ENCODE data around the gene PHACTR3. TPM values are rescaled to one million over a fixed set of nuclear protein-coding genes. Genes with fewer than 3 reads are reported as not detected.

The PHACTR3 gene
- total RNA-seq, 1 experiment from 2014 or later, result 0.10 TPM

DNA sequence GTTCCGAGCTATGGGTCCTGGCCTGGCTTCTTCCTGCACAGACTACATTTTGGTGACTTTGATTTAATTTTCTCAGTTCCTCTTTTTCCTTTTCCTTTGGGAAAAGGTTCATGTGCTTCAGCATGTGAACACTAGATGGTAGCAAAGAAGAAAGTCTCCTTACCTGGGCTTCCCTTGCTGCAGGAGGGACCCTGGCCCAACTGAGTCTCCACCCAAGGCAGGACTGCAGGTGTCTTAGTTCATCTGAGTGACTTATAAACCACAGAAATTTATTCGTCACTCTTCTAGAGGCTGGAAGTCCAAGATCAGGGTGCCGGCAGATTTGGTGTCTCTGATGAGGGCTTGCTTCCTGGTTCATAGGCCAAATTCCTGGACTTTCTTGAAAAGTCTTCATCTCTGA is 165.9 kb downstream of the PHACTR3 start:
- TF ChIP-seq TCF7L2 (IDR thresholded peaks at IDR 0.05; ENCODE audit: low read depth, low read length) (no peak), POLR2AphosphoS5 (IDR thresholded peaks at IDR 0.05; ENCODE audit: low read depth, low read length) (no peak), SIN3A (IDR thresholded peaks at IDR 0.05; ENCODE audit: borderline replicate concordance, insufficient read depth, low read depth, low read length) (no peak)
- TF ChIP-seq, protein P1, sequence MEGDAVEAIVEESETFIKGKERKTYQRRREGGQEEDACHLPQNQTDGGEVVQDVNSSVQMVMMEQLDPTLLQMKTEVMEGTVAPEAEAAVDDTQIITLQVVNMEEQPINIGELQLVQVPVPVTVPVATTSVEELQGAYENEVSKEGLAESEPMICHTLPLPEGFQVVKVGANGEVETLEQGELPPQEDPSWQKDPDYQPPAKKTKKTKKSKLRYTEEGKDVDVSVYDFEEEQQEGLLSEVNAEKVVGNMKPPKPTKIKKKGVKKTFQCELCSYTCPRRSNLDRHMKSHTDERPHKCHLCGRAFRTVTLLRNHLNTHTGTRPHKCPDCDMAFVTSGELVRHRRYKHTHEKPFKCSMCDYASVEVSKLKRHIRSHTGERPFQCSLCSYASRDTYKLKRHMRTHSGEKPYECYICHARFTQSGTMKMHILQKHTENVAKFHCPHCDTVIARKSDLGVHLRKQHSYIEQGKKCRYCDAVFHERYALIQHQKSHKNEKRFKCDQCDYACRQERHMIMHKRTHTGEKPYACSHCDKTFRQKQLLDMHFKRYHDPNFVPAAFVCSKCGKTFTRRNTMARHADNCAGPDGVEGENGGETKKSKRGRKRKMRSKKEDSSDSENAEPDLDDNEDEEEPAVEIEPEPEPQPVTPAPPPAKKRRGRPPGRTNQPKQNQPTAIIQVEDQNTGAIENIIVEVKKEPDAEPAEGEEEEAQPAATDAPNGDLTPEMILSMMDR (IDR thresholded peaks at IDR 0.05), result no peak; the same call in 1 of the 2 replicates
- TF ChIP-seq, protein P2, sequence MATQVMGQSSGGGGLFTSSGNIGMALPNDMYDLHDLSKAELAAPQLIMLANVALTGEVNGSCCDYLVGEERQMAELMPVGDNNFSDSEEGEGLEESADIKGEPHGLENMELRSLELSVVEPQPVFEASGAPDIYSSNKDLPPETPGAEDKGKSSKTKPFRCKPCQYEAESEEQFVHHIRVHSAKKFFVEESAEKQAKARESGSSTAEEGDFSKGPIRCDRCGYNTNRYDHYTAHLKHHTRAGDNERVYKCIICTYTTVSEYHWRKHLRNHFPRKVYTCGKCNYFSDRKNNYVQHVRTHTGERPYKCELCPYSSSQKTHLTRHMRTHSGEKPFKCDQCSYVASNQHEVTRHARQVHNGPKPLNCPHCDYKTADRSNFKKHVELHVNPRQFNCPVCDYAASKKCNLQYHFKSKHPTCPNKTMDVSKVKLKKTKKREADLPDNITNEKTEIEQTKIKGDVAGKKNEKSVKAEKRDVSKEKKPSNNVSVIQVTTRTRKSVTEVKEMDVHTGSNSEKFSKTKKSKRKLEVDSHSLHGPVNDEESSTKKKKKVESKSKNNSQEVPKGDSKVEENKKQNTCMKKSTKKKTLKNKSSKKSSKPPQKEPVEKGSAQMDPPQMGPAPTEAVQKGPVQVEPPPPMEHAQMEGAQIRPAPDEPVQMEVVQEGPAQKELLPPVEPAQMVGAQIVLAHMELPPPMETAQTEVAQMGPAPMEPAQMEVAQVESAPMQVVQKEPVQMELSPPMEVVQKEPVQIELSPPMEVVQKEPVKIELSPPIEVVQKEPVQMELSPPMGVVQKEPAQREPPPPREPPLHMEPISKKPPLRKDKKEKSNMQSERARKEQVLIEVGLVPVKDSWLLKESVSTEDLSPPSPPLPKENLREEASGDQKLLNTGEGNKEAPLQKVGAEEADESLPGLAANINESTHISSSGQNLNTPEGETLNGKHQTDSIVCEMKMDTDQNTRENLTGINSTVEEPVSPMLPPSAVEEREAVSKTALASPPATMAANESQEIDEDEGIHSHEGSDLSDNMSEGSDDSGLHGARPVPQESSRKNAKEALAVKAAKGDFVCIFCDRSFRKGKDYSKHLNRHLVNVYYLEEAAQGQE (IDR thresholded peaks at IDR 0.05; ENCODE audit: insufficient read depth in 1 of 2, low read depth in 2 of 2, low read length in 1 of 2), result no peak
- in situ Hi-C loops (cut with HindIII; ENCODE audit: low pct_unique_long_range_greater_than_20kb, low sequenced_read_pairs), result no loop called here
- BruUV-seq (replicated peaks), result no TSS peak

DNA sequence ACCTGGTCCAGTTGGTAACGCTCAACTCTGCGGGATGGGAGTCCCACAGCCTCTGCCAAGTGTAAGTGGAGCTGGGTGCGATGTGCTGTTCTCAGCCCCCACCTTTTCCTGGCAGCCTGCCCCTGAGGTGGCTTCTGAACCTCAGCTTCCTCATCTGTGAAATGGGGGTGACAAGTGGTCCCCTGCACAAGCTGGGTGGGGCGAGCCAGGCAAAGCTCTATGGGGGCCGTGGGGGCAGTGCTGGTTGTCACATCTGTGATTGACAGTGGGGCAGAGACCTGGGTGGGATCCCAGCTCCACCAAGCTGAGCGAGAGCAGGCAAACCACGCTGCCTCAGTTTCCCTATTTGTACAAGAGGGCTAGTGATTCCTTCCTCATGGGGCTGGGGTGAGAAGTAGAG is 166.5 kb downstream of the PHACTR3 start:
- DNase-seq (ENCODE audit: low read depth, low spot score), result no peak
- TF ChIP-seq POLR2AphosphoS5 (IDR thresholded peaks at IDR 0.05; ENCODE audit: low read depth, low read length), result no peak
- no peak for TF ChIP-seq SIN3A (IDR thresholded peaks at IDR 0.05; ENCODE audit: borderline replicate concordance, insufficient read depth, low read depth, low read length)
- no peak for TF ChIP-seq TCF7L2 (IDR thresholded peaks at IDR 0.05; ENCODE audit: low read depth, low read length)
- TF ChIP-seq, protein P1 (IDR thresholded peaks at IDR 0.05), result no peak
- TF ChIP-seq, protein P2 (IDR thresholded peaks at IDR 0.05; ENCODE audit: insufficient read depth in 1 of 2, low read depth in 2 of 2, low read length in 1 of 2), result no peak
- Histone ChIP-seq H3K9me3 (ENCODE audit: control insufficient read depth, insufficient read depth, low read depth, low read length) (no peaks in the 10 kb centered on the region), H3K27me3 (ENCODE audit: control insufficient read depth, insufficient read depth, low read length) (no peaks in the 10 kb centered on the region; the same call in 1 of the 2 replicates), H3K4me1 (ENCODE audit: control insufficient read depth, insufficient read depth, low read length) (no peaks in the 10 kb centered on the region), H3K27ac (ENCODE audit: low read length) (no peak overlapping the region), H3K36me3 (ENCODE audit: control insufficient read depth, insufficient read depth, low read length) (no peaks in the 10 kb centered on the region), H3K4me3 (ENCODE audit: low read depth in 2 of 2, low read length in 2 of 2) (no peak overlapping the region)
- ChIA-PET CTCF (no interaction called here), POLR2A (no interaction called here)
- intact Hi-C loops (cut with micrococcal nuclease; ENCODE audit: unreplicated experiment), result no loop called here
- in situ Hi-C loops (cut with HindIII; ENCODE audit: low pct_unique_long_range_greater_than_20kb, low sequenced_read_pairs), result no loop called here
- no peak for ATAC-seq
- BruUV-seq (replicated peaks), result no TSS peak

More for the DNA sequence above, 165.9 kb downstream of the PHACTR3 start:
- Histone ChIP-seq H3K9me3 (ENCODE audit: control insufficient read depth, insufficient read depth, low read depth, low read length) (no peaks in the 10 kb centered on the region), H3K36me3 (ENCODE audit: control insufficient read depth, insufficient read depth, low read length) (no peaks in the 10 kb centered on the region), H3K27me3 (ENCODE audit: control insufficient read depth, insufficient read depth, low read length) (peaks cover 2% of the 10 kb centered on the region), H3K4me3 (ENCODE audit: low read depth in 2 of 2, low read length in 2 of 2) (no peak overlapping the region), H3K4me1 (ENCODE audit: control insufficient read depth, insufficient read depth, low read length) (no peaks in the 10 kb centered on the region), H3K27ac (ENCODE audit: low read length) (no peak overlapping the region)
- ATAC-seq, result no peak
- CTCF ChIA-PET, result no interaction called here
- POLR2A ChIA-PET, result no interaction called here
- no peak for DNase-seq (ENCODE audit: low read depth, low spot score)
- intact Hi-C loops (cut with micrococcal nuclease; ENCODE audit: unreplicated experiment), result no loop called here
